LHCN-M2 (cell line): ENCODE data around the gene ST6GALNAC6. TPM values are rescaled to one million over a fixed set of nuclear protein-coding genes. Genes with fewer than 3 reads are reported as not detected.
A peak's percentile ranks its signal among the peaks of the same experiment; 100 is the strongest.
"Not testable (repeated sequence)": the region's sequence is repeated elsewhere in the genome, so short reads cannot be mapped to it uniquely, and the experiment has no call there.

ENCODE experiments used
- DNase-seq: peaks from one replicate; pipeline ENCODE4 v3.0.0-alpha.2; 2012; ENCODE audit warnings: low read depth
- total RNA-seq: library from RNA; depleted of rRNA; stranded (reverse); fragments of >200 nt; gene quantifications from 2 replicates; pipeline ENCODE4 v1.2.3, GENCODE V29; 2014

ST6GALNAC6 gene
- total RNA-seq, 1 experiment from 2014 or later = 105 TPM

DNA sequence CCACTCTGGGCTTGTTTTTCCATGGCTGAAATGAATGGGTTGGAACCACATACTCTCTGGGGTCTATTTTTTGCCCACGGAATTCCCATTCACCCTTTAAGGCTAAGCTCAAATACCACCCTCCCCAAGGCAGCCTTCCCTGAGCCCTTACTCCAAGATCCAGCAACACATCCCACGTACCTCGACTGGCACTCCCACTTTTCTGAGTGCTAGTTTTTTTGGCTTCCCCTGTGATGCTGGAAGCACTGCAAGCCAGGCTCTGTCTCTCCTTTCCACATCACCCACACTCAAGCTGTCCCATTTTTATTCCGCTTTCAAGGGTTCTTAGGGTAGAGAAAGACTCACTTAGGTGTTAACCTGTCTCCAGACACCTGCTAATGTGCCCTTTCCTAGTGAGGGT, 6.0 kb downstream of the ST6GALNAC6 start:
- DNase-seq = no peak

DNA sequence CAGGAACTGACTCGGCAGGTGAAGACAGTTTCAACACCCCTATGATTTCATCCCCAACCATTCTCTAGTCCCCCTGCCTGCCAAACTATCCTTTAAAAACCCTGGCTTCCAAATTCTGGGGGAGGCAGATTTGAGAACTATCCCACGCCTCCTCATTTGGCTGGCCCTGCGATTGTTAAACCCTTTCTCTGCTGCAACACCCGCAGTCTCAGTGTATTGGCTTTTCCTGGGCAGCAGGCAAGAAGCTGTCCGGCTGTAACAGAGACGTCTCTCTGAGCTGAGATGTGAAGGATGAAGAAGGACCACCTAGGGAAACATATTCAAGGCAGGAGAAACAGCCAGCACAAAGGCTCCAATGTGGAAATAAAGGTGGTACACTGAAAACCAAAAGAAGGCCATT, 6.6 kb downstream of the ST6GALNAC6 start:
- DNase-seq = no peak

DNA sequence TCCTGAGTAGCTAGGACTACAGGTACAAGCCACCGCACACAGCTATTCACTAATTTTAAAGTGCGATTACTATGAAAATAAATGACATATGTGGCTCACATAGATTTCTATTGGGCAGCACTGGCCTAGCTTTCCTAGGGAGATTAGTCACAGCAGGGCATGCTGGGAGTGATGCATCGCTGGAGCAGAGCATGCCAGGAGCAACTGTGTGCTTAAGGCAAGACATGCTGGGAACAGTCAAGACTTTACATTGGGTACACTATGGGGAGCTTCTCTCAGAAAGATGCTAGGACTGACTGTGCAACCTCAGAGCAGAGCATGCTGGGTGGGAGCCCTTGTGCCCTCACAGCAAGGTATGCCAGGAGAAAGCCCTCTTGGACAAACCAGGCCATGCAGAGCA, 9.3 kb downstream of the ST6GALNAC6 start:
- no peak for DNase-seq

DNA sequence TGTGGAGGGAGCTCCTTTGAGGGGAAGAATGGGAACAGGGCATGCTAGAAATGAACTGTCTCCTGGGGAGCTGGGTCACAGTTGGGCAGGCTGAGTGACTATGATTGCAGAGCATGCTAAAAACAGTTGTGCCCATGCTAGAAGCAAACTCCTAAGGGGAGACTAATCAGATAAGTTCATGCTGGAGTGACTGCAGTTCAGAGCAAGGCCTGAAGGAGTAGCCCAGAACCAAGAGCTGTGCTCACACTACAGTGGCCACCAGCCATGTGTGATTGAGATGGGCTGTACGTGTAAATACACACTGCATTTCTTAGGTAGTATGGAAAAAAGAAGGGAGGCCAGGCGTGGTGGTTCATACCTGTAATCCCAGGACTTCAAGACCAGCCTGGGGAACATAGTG, 11.6 kb downstream of the ST6GALNAC6 start:
- no peak for DNase-seq

DNA sequence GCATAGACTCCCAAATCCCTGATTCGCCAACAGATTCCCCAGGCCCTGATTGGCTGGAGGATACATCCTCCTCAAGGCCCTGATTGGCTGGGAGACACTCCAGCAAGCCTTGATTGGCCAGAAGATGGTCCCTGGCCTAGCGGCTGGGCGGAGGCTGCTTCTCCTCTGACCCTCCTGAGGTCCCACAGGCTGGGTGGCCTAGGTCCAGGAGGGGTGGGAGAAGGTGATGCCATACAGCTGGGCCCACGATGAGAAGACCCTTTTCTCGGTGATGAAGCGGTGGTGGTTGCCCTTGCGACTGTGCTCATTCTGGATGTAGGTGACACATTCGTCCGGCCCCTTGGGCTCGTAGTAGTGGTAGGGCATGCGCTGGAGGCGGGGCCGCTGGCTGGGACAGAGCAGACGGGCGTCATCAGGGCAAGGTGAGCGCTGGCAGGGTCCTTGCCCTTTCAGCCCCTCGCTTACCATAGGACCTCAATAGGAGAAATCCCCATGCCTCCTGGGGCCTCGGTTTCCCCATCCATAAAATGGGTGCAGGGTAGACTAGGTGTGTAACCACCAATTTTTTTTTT, 12.9 kb downstream of the ST6GALNAC6 start:
- no peak for DNase-seq

DNA sequence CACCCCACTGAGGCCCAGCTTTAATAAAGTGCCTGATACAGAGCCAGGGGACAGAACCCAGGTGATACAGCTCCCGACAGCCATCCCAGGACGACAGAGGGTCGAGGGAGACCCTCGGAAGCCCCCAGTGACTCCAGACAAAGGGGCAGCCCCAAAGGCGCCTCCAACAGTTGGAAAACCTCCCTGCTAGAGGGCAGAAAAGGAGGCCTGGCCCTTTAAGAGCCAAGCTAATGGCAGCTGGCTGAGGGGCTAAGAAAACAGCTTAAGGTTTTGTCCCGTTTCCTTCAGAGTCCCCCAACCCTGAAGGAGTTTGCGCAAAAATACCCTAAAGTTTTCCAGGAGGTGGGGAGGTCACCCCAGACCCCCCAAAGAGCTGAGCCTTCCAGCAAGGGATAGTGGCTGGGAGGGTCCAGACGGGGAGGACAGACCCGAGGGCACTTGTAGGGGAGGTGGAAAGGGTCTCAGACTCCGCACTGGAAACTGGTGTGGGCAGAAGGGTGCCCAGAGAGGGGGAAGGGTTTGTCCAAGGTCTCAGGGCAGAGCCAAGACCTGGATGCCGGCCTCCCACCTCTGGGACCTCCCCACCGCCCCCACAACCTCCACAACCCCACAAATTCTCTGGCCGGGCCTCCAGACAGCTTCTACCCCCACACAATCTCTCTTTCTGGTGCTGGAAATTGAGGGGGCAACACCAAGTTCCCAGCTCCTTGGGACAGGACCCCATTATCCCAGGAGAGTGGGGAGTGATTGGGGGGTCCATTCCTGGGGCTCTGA, 13.7 kb downstream of the ST6GALNAC6 start:
- no peak for DNase-seq

DNA sequence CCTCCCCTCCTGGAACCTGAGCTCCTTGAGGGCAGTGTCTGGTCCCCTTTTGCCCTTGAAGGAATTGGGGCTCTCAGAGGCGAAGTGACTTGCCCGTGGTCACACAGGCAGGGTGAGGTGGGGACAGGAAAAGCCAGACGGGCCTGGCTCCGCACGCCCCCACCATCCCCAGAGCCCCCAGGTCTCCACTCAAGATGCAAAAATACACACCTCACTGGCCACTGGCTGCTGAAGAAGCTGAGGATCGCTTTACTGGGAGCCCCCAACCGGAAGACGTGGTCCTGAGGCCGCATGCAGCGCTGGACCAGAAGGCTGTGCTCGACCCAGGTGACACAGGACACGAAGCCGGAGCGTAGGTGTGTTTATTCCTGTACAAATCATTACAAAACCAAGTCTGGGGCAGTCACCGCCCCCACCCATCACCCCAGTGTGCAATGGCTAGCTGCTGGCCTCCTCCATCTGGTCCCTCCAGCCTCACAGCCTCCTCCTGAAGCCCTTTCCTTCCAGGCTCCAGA, 14.4 kb downstream of the ST6GALNAC6 start:
- no peak for DNase-seq

DNA sequence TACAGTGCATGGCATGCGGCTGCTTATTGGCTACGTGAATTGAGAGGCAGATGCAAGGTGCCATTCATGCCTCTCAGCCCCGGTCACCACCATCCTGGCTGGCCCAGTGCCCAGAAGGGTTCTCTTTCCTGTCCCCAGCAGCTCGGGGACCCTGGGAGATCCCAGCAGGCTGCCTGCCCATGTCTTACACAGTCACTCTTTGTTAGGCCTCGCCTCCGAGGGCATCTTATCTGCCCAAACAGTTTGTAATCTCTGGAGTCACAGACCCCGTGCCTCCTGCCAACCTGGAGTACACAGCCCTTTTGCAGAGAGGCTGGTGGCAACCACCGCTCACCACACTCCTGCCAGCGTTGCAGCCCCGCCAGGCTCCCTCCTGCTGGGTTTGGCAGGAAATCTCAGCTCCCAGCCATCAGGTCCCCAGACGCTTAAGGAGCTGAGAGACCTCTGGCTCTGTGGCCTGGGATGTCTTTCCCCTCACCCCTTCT, 14.9 kb downstream of the ST6GALNAC6 start:
- no peak for DNase-seq

DNA sequence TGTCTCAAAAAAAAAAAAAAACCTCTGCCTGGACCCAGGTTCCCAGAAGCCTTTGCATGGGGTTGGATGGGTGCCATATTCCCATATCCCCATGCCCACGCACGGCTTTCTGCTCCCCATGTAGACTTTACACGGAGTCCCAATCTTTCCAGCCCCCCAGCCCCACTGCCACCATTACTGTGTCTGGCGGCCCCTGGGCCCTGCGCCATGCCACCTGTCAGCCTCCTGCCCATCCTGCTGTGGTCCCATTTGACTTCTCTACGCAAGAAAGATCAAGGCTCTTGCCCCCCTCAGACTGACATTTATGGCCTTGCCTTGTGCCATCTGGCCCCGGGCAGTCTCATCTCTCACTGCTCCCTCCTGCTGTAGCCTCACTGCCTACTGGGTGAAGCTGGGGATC, 15.4 kb downstream of the ST6GALNAC6 start:
- no peak for DNase-seq

DNA sequence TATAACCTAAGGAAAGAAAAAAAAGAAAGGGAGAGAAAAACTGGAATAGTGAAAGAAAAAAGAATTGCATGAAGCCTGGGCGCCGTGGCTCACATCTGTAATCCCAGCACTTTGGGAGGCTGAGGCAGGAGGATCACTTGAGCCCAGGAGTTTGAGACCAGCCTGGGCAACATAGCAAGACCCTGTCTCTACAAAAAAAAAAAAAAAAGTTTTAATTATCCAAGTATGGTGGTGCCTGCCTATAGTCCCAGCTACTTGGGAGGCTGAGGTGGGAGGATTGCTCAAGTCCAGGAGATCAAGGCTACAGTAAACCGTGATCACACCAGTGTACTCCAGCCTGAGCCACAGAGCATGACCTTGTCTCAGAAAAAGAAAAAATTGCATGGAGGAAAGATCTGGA, 17.7 kb downstream of the ST6GALNAC6 start:
- not testable (repeated sequence) for DNase-seq

DNA sequence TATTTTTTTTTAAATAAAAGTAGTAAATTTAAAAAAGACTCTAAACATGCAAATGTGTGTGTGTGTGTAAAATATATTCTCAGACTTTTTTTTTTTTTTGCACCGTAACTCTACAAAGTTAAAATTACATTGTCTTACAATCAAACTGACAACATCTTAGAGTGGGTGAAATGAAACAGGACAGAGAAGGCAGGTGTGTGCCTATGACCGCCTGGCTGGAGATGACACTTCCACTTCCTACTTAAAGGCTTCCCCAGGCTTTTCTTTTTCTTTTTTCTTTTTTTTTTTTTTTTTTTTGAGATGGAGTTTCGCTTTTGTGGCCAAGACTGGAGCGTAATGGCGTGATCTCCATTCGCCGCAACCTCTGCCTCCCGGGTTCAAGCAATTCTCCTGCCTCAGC, 19.3 kb downstream of the ST6GALNAC6 start:
- DNase-seq = no peak

DNA sequence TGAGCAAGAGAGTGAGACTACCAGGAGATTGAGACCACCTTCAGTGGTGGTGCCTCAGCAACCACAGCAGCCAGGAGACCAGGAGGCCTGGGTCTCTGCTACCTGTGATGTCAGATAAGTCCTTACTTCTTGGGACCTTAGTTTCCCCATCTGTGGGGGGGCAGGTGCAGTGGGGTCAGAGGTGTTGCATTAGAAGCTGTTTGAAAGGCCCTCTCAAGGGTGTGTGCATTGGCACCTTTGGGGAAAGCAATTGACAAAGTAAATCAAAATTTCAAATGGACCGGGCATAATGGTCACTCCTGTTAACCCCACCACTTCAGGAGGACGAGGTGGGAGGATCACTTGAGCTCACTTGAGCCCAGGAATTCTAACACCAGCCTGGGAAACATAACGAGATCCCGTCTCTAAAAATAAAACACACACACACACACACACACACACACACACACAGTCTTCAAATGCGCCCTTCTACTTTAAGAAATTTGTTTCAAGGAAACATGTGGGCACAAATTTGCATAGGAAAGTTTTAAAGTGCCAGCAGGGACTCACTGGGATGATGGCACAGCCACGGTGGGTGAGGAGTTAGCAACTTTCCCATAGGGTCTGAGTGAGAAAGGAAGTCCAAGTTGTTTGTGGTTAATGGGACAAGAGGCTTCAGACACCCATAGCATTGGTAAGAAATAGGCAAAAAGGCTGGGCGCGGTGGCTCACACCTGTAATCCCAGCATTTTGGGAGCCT, 20.6 kb downstream of the ST6GALNAC6 start:
- DNase-seq = no peak

DNA sequence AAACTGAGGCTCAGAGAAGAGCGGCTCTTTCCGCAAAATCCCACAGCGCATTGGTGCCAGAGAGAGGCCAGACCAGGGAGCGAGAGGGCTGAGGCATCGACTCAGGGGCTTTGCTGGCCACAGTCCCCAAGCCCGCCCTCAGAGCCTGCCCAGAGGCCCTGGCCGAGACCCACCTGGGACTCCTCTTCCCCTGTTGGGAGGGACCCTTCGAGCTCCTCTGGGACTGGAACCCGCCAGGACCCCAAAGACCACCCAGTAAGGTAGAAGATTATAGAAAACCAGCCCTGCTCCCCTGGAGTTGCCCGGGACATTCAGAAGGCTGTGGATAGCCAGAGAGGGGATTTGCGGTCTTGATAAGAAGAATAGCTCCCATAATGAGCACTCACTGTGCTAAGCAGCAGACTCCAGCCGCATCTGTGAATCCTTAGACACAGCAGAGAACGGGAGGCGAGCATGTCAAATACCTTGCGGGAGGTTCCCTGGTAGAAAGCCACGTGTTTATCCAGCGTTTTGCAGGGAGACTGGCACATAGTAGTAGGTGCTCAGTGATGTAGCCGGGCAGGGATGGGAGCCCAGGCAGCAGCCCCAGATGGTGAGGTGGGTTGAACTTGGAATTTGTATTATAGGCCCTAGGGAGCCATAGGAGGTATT, 21.3 kb downstream of the ST6GALNAC6 start:
- no peak for DNase-seq

DNA sequence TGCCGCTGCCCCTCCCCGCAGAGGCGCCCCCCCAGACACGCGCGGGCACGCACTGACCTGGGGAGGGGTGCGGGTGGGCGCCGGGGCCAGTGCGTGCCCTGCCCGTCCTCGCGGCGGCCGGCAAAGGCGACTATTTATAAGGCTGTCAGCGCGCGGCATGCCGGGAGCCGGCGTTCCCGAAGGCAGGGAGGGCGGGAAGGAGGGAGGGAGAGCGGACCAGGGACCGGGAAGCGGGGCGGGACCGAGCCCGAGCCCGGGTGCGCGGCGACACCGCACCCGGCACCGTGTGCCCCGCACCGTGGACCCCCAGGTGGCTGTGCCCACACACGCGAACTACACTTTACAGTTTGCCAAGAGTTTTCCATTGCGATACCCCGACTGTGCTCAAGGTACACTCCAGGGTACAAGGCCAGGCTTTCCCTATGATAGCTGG, 21.8 kb downstream of the ST6GALNAC6 start, which contains the start of gene AK1:
TSS of gene AK1 (minus strand) at position 110 of the 433 bp plus-strand sequence. CDS start 3,058 bp downstream, outside the sequence.
- peak; percentile 53 for DNase-seq

DNA sequence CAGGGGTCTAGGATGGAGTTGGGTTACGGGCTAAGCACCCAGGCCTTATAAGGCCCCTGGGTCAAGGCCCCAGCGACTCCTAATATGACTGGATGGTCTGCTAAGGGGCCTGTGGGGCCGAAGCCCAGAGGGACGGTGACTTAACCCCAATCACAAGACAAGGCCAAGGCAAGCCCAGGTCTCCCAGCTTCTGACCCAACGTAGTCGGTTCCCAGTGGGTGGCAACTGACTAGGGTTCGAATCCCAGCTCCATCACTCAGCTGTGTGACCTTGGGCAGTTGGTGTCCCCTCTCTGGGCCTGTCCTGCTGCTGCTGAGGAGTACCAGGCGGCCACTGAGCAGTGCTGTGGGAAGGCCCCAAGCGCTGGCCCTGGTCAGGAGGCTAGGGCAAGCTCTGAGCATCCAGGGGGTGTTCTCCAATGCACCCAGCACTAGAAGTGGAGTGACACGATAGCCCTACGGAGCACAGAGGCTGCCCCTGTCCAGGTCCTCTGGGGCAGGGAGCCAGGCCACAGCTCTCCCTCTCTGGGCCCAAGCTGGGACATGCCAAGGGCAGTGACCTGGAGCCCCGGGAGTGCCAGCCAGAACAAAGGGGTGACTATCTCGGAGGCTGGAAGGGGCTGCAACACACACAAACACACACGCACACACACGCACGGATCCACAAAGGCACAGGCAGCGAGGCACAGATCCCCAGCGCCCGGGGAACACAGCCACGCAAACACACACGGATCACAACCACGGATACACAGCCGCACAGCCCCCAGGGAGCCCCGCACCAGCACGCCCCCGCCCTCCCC, 22.4 kb downstream of the ST6GALNAC6 start:
- no peak for DNase-seq

DNA sequence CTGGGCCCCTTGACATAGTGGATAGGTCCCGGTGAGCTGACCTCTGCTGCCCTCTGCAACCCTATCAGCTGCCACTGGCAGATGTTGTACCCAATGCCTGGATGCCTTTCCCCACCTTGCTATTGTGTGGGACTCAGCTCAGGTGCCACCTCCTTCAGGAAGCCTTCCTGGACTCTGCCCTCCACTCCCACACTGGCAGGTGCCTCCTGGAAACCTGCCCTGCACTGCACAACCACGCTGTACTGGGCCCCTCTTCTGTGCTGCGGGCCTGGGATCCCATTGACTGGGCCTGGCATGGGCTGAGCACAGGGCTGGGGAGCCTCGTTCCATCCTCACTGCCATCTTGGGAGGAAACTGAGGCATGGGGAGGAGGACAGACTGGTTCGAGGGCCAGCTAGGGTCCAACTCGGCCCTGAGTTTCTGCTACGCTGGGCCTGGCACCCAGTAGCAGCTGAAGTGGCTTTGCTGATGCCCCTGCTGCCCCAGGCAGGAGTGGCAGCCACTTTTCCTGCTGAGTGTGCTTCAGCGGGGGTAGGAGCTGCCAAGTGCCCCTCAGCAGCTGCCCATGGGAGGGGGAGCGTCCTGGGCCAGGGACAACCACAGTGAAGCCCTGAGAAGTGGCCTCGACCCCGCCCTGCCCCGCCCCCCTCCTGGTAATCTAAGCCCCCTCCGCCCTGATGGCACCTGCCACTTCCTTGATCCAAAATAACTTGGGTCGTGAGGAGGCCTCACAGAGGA, 23.2 kb downstream of the ST6GALNAC6 start:
- no peak for DNase-seq

DNA sequence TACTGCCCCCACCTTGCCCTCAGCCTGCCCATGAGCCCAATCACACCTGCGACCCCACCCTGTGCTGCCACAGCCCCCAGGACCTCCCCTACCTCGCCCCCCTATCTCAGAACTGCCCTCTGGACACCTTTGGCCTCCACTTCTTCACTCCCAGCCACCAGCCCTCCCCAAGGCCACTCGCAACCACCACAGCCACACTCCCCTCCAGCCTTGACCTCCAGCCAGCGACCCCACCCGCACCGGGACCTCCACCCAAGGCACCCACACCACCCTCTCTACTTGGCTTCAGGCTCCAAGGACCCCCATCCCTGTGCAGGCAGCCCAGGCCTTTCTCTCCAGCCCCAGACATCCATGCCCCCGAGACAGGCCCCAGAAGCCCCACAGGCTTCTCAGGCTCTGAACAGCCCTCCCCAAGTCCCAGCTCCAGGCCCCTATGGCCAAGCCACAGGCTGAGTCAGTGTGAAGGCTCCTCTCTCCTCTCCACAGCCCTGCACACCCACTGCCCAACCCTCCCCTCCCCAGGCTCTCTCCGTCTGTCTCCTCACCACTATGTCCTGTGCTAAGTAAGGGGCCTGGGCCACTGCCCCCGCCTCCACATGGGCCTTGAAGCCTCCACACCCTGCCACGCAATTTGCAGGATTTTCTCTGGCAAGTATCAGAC, 24.0 kb downstream of the ST6GALNAC6 start:
- peak; percentile 51 for DNase-seq

DNA sequence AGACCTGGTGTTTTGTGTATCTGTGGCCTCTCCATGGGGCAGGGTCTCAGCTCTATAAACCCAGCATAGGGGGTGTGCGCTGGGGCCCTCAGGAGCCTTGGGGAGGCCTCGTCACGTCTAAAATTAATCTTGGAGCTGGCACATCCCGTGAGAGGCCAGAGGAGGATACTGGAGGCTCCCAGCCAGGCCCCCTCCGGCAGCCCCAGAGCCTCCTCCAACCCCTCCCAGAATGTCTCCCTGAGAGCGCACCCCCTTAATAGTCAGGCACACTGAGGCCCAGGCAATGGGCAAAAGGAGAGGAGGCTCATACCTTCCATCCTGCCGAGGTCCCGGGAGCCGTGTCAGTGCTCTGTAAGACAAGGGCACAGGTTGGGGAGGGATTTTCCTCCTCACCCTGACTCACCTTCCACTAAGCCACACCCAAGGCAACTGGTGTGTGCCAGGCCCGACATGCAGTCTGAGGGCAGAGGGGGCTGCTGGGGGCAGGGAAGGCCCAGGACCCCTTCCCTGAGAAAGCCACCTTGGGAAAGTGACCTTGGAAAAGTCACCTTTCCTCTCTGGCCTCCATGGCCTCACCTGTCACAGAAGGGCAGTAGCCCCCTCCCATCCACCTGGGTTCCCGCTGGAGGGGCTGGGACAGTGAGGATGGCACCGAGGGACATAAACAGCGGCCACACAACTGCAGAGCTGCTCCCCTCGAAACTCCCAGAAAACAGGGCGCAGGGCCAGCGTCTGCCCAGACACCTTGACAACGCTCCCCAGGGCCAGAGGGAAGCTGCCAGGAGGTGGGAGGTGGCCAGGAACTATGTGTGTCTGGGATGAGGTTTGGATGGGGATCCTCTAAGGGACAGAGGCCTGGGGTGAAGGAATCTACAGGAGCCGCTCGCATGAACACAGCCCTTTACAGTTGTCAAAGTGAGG, 24.8 kb downstream of the ST6GALNAC6 start:
- DNase-seq = no peak
